CD1c-positive myeloid dendritic cell (primary cell): ENCODE measurements around the gene ZCCHC24.

Source experiments
- DNase-seq: peaks from one replicate; pipeline ENCODE4 v3.0.0-alpha.2; 2016; ENCODE audit errors: extremely low spot score

ZCCHC24 gene

GRCh38 chr10:79384773-79385391, 60.5 kb downstream of the ZCCHC24 start:
- DNase-seq: no peak

- no peak for DNase-seq
Measured at GRCh38 chr10:79383974-79384606, 61.3 kb downstream of the ZCCHC24 start.

GRCh38 chr10:79382491-79382941, 62.9 kb downstream of the ZCCHC24 start:
- no peak for DNase-seq

- no peak for DNase-seq
Measured at GRCh38 chr10:79381804-79382221, 63.6 kb downstream of the ZCCHC24 start.

- no peak for DNase-seq
Measured at GRCh38 chr10:79380946-79381721, 64.3 kb downstream of the ZCCHC24 start.

- DNase-seq: no peak
Measured at GRCh38 chr10:79380125-79380945, 65.1 kb downstream of the ZCCHC24 start.

- DNase-seq: no peak
Measured at GRCh38 chr10:79379512-79380124, 65.8 kb downstream of the ZCCHC24 start.

- DNase-seq: no peak
Measured at GRCh38 chr10:79378647-79379511, 66.5 kb downstream of the ZCCHC24 start.

- no peak for DNase-seq
Measured at GRCh38 chr10:79378383-79378646, 67.1 kb downstream of the ZCCHC24 start.

GRCh38 chr10:79377557-79378382, 67.7 kb downstream of the ZCCHC24 start:
- DNase-seq: no peak

- DNase-seq: no peak
Measured at GRCh38 chr10:79376751-79377556, 68.5 kb downstream of the ZCCHC24 start.

GRCh38 chr10:79376078-79376628, 69.3 kb downstream of the ZCCHC24 start:
- no peak for DNase-seq

- no peak for DNase-seq
Measured at GRCh38 chr10:79375321-79376077, 69.9 kb downstream of the ZCCHC24 start.

GRCh38 chr10:79374312-79375191, 70.9 kb downstream of the ZCCHC24 start:
- peak; percentile 85 for DNase-seq

- DNase-seq: no peak
Measured at GRCh38 chr10:79372871-79373270, 72.6 kb downstream of the ZCCHC24 start.

- no peak for DNase-seq
Measured at GRCh38 chr10:79367426-79368189, 77.8 kb downstream of the ZCCHC24 start.
